GM19324 (cell line): ENCODE results near the gene AKAP12.

Experiments
- ATAC-seq: cut with Tn5 transposase; IDR thresholded peaks from one replicate; pipeline ENCODE4 v1.9.1; 2021; ENCODE audit warnings: mild to moderate bottlenecking, moderate library complexity; ENCODE audit not compliant: unreplicated experiment, low FRiP score

Gene AKAP12

GRCh38 chr6:151236668-151237401, 2.9 kb upstream of the AKAP12 start:
- no peak for ATAC-seq

GRCh38 chr6:151240036-151240685, 394 bp downstream of the AKAP12 start:
- no peak for ATAC-seq

GRCh38 chr6:151240791-151241642, 1.2 kb downstream of the AKAP12 start:
- ATAC-seq, result no peak

- ATAC-seq, result no peak
These were observed 2.1 kb downstream of the AKAP12 start for GRCh38 chr6:151241853-151242252.

GRCh38 chr6:151242420-151242861, 2.7 kb downstream of the AKAP12 start:
- ATAC-seq, result no peak

GRCh38 chr6:151243481-151243880, 3.7 kb downstream of the AKAP12 start:
- no peak for ATAC-seq

- no peak for ATAC-seq
These were observed 7.7 kb downstream of the AKAP12 start for GRCh38 chr6:151247490-151247889.

- no peak for ATAC-seq
These were observed 8.5 kb downstream of the AKAP12 start for GRCh38 chr6:151248295-151248694.

- ATAC-seq, result no peak
These were observed 12.9 kb downstream of the AKAP12 start for GRCh38 chr6:151252634-151253033.

- no peak for ATAC-seq
These were observed 14.8 kb downstream of the AKAP12 start for GRCh38 chr6:151254451-151255081.

- ATAC-seq, result no peak
These were observed 16.0 kb downstream of the AKAP12 start for GRCh38 chr6:151255811-151256210.

GRCh38 chr6:151257985-151258445, 18.2 kb downstream of the AKAP12 start:
- no peak for ATAC-seq

GRCh38 chr6:151260205-151260604, 20.4 kb downstream of the AKAP12 start:
- no peak for ATAC-seq

GRCh38 chr6:151263035-151263434, 23.3 kb downstream of the AKAP12 start:
- no peak for ATAC-seq

GRCh38 chr6:151263967-151264366, 24.2 kb downstream of the AKAP12 start:
- ATAC-seq, result no peak

- no peak for ATAC-seq
These were observed 25.5 kb downstream of the AKAP12 start for GRCh38 chr6:151265282-151265681.

GRCh38 chr6:151269321-151269995, 29.7 kb downstream of the AKAP12 start:
- ATAC-seq, result no peak

- ATAC-seq, result no peak
These were observed 35.4 kb downstream of the AKAP12 start for GRCh38 chr6:151275121-151275520.

GRCh38 chr6:151275566-151275965, 35.8 kb downstream of the AKAP12 start:
- ATAC-seq, result no peak

- ATAC-seq, result no peak
These were observed 36.5 kb downstream of the AKAP12 start for GRCh38 chr6:151276112-151276740.
